OCI-LY1 (cell line): ENCODE data around the gene SSR2.

Experiments used
- H2AFZ ChIP-seq: fragments of 200-600 bp; sonication (generic), shearing (Covaris generic); 2 replicates; pipeline ENCODE4 v1.6.0; 2014; ENCODE audit warnings: antibody characterized with exemption, mild to moderate bottlenecking, low read length
- H3F3A ChIP-seq: fragments of 200-600 bp; sonication (generic), shearing (Covaris generic); 2 replicates; pipeline ENCODE4 v1.6.0; 2014; ENCODE audit warnings: mild to moderate bottlenecking, antibody characterized with exemption, low read length, moderate library complexity; ENCODE audit not compliant: insufficient read depth
- H3K27ac ChIP-seq: fragments of 200-600 bp; sonication (generic); 2 replicates; pipeline ENCODE4 v1.5.1; 2014; ENCODE audit warnings: low read length, mixed run types, mild to moderate bottlenecking, low read depth; ENCODE audit not compliant: poor library complexity, severe bottlenecking
- H3K27me3 ChIP-seq: fragments of 200-600 bp; sonication (generic); 2 replicates; pipeline ENCODE4 v1.6.0; 2014; ENCODE audit warnings: antibody characterized with exemption, mild to moderate bottlenecking, low read length, moderate library complexity; ENCODE audit not compliant: insufficient read depth
- H3K36me3 ChIP-seq: fragments of 200-600 bp; sonication (generic); 2 replicates; pipeline ENCODE4 v1.6.1; 2014; ENCODE audit warnings: mild to moderate bottlenecking, antibody characterized with exemption, low read length, moderate library complexity, mixed read lengths; ENCODE audit not compliant: insufficient read depth
- H3K4me1 ChIP-seq: fragments of 200-600 bp; sonication (generic); 2 replicates; pipeline ENCODE4 v1.5.1; 2014; ENCODE audit warnings: mild to moderate bottlenecking, low read length, moderate library complexity; ENCODE audit not compliant: insufficient read depth, severe bottlenecking
- H3K4me2 ChIP-seq: fragments of 200-600 bp; sonication (generic), shearing (Covaris generic); 2 replicates; pipeline ENCODE4 v1.6.1; 2014; ENCODE audit warnings: low read length
- H3K4me3 ChIP-seq: fragments of 200-600 bp; sonication (generic); 2 replicates; pipeline ENCODE4 v1.5.1; 2014; ENCODE audit warnings: low read length, low read depth, mild to moderate bottlenecking, mixed read lengths; ENCODE audit not compliant: poor library complexity, severe bottlenecking
- H3K79me2 ChIP-seq: fragments of 200-600 bp; shearing (Covaris generic); 2 replicates; pipeline ENCODE4 v1.6.1; 2016; ENCODE audit warnings: mixed run types, low read length, mixed read lengths; ENCODE audit not compliant: insufficient read depth
- H3K9ac ChIP-seq: fragments of 200-600 bp; sonication (generic), shearing (Covaris generic); 2 replicates; pipeline ENCODE4 v1.6.1; 2014; ENCODE audit warnings: mild to moderate bottlenecking, low read length, mixed read lengths
- H3K9me2 ChIP-seq: fragments of 200-600 bp; sonication (generic), shearing (Covaris generic); 2 replicates; pipeline ENCODE4 v1.6.1; 2014; ENCODE audit warnings: low read depth, mild to moderate bottlenecking, low read length, mixed read lengths
- H3K9me3 ChIP-seq: fragments of 200-600 bp; shearing (Covaris generic); 2 replicates; pipeline ENCODE4 v1.6.1; 2014; ENCODE audit warnings: low read length, mixed read lengths
- H4K20me1 ChIP-seq: fragments of 200-600 bp; sonication (generic), shearing (Covaris generic); 2 replicates; pipeline ENCODE4 v1.6.0; 2016; ENCODE audit warnings: mild to moderate bottlenecking, low read length; ENCODE audit not compliant: insufficient read depth
- EZH2 ChIP-seq: fragments of 200-600 bp; sonication (generic), shearing (Covaris generic); IDR thresholded peaks from 2 replicates; pipeline ENCODE4 v1.8.0; 2017; ENCODE audit warnings: borderline replicate concordance, mixed run types, mild to moderate bottlenecking, antibody characterized with exemption, low read length, moderate library complexity, mixed read lengths
- TF ChIP-seq, protein P1 (sequence below): fragments of 200-600 bp; sonication (generic), shearing (Covaris generic); IDR thresholded peaks from 2 replicates; pipeline ENCODE4 v1.5.1; 2017; ENCODE audit warnings: mild to moderate bottlenecking, antibody characterized with exemption, low read length, moderate library complexity, mixed read lengths

SSR2 gene

DNA sequence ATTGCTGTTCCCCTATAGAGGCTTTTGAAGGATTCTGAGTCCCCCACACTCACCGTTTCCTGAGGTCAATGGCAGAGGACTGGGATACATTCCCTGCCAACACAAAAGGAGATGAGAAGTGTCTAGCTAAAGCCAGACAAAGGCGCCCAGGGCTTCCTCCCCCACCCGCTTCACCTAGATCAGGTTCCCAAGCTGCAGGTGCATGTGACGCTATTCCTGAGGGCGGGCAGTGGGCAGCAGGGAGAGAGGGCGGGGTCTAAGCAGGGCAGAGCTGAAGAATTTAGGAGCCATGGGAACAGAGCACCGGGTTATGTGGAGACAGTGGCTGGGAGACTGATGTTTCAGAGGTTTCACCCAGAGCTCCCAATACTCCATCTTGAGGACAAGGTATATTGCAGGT lies 36.4 kb downstream of the SSR2 start:
- no peak overlapping the region for H3K9ac ChIP-seq
- H2AFZ ChIP-seq = no peak overlapping the region
- peak overlapping the region; percentile 96 for H3K27ac ChIP-seq
- H4K20me1 ChIP-seq = no peaks in the 10 kb centered on the region
- no peak for TF ChIP-seq EZH2
- TF ChIP-seq, protein P1, sequence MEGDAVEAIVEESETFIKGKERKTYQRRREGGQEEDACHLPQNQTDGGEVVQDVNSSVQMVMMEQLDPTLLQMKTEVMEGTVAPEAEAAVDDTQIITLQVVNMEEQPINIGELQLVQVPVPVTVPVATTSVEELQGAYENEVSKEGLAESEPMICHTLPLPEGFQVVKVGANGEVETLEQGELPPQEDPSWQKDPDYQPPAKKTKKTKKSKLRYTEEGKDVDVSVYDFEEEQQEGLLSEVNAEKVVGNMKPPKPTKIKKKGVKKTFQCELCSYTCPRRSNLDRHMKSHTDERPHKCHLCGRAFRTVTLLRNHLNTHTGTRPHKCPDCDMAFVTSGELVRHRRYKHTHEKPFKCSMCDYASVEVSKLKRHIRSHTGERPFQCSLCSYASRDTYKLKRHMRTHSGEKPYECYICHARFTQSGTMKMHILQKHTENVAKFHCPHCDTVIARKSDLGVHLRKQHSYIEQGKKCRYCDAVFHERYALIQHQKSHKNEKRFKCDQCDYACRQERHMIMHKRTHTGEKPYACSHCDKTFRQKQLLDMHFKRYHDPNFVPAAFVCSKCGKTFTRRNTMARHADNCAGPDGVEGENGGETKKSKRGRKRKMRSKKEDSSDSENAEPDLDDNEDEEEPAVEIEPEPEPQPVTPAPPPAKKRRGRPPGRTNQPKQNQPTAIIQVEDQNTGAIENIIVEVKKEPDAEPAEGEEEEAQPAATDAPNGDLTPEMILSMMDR = no peak
- no peaks in the 10 kb centered on the region for H3K36me3 ChIP-seq
- no peaks in the 10 kb centered on the region for H3F3A ChIP-seq
- no peaks in the 10 kb centered on the region for H3K79me2 ChIP-seq
- H3K27me3 ChIP-seq = no peaks in the 10 kb centered on the region
- no peaks in the 10 kb centered on the region for H3K9me2 ChIP-seq
- H3K9me3 ChIP-seq = no peaks in the 10 kb centered on the region
- no peak overlapping the region for H3K4me2 ChIP-seq
- no peak overlapping the region for H3K4me3 ChIP-seq
- H3K4me1 ChIP-seq = peaks cover 61% of the 10 kb centered on the region

GRCh38 chr1:155983191-155984024 lies 37.3 kb downstream of the SSR2 start:
- no peaks in the 10 kb centered on the region for H3F3A ChIP-seq
- H3K4me1 ChIP-seq = peaks cover 60% of the 10 kb centered on the region
- H2AFZ ChIP-seq = no peak overlapping the region
- H3K9me3 ChIP-seq = no peaks in the 10 kb centered on the region
- peak overlapping the region; percentile 96 for H3K27ac ChIP-seq
- peaks cover 4% of the 10 kb centered on the region; the same call in 1 of the 2 replicates for H3K79me2 ChIP-seq
- peak overlapping the region; percentile 57 for H3K9ac ChIP-seq
- H3K9me2 ChIP-seq = no peaks in the 10 kb centered on the region
- peak overlapping the region; percentile 92 for H3K4me3 ChIP-seq
- no peaks in the 10 kb centered on the region for H4K20me1 ChIP-seq
- H3K4me2 ChIP-seq = peak overlapping the region; percentile 87
- TF ChIP-seq, protein P1 = peak; percentile 57; the same call in 1 of the 2 replicates
- no peak for TF ChIP-seq EZH2
- H3K27me3 ChIP-seq = no peaks in the 10 kb centered on the region
- no peaks in the 10 kb centered on the region for H3K36me3 ChIP-seq

DNA sequence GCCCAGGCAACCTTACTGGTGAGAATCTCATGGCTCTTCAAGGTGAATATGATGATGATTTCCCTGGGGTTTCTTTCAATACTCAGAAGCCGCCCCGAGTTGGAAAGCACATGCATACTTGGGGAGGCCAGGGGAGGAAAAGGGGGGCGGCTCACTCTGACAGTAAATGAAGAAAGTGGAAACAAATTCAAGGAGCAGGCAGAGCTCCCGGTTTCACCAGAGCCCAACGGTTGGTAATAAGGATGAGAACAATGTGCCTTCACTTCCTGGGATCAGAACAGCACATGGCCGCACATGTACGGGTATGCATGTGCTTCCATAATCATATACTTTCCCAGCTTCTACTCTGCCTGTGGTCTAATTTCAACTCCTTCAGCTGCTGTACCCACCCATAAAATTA lies 38.6 kb downstream of the SSR2 start:
- Histone ChIP-seq H4K20me1 (no peaks in the 10 kb centered on the region), H3K4me3 (peak overlapping the region; percentile 92), H3K9me3 (no peaks in the 10 kb centered on the region), H3K4me2 (peak overlapping the region; percentile 87), H3K9ac (peak overlapping the region; percentile 97), H3K79me2 (peaks cover 13% of the 10 kb centered on the region), H3K4me1 (peaks cover 60% of the 10 kb centered on the region), H3K27me3 (no peaks in the 10 kb centered on the region), H3F3A (no peaks in the 10 kb centered on the region), H2AFZ (no peak overlapping the region), H3K36me3 (no peaks in the 10 kb centered on the region), H3K9me2 (no peaks in the 10 kb centered on the region), H3K27ac (peak overlapping the region; percentile 96)
- TF ChIP-seq EZH2 = no peak
